ENCODE results near the gene SHCBP1. TPM values are rescaled to one million over a fixed set of nuclear protein-coding genes. Genes with fewer than 3 reads are reported as not detected.

SHCBP1 gene
- total and polyA plus RNA-seq, 2 donors (not counting 1 experiment from before 2014, with no cell fraction given), result 1.1 to 1.7 TPM

GRCh38 chr16:46614006-46614405, 7.2 kb downstream of the SHCBP1 start:
- TF ChIP-seq CTCF (IDR thresholded peaks at IDR 0.05) (no peak), EZH2 (IDR thresholded peaks at IDR 0.05; ENCODE audit: borderline replicate concordance, insufficient read depth, low read depth, low read length, poor library complexity, severe bottlenecking) (no peak)
- no peaks in the 10 kb centered on the region for H3K9me3 Mint-ChIP-seq (ENCODE audit: insufficient read depth)
- H3K27me3 ChIP-seq (replicated peaks in 1 of 4; ENCODE audit: control extremely low read depth in 1 of 4, control insufficient read depth in 3 of 4, insufficient read depth in 4 of 4, low read length in 3 of 4), result no peaks in the 10 kb centered on the region
- WGBS (ENCODE audit: insufficient coverage), result no CpG with 5 or more reads among the region's 4 CpGs
- ChIA-PET CTCF (interaction anchor here (1.4 kb wide), 1 partner anchor 61 kb away, joined by 4 read pairs; no protein-coding TSS in a partner anchor), POLR2A (no interaction called here)
- no peak overlapping the region for H3K4me3 Mint-ChIP-seq
- peaks cover 5% of the 10 kb centered on the region for H3K4me1 Mint-ChIP-seq
- no peaks in the 10 kb centered on the region for H3K27me3 Mint-ChIP-seq
- H3K9me3 ChIP-seq (ENCODE audit: control extremely low read depth in 1 of 3, control insufficient read depth in 2 of 3, insufficient read depth in 1 of 3, low read length in 2 of 3), result no peaks in the 10 kb centered on the region
- H3K27ac Mint-ChIP-seq, result no peak overlapping the region
- intact Hi-C loops (cut with micrococcal nuclease), result no loop called here
- H3K27ac ChIP-seq (ENCODE audit: low read length in 2 of 2), result no peak overlapping the region
- no peak overlapping the region for H2AFZ ChIP-seq (ENCODE audit: insufficient read depth, low read depth, low read length, poor library complexity, severe bottlenecking)
- no peak for DNase-seq
- ATAC-seq (ENCODE audit: low read depth), result no peak
- H3K36me3 ChIP-seq (replicated peaks in 1 of 2; ENCODE audit: control extremely low read depth in 1 of 2, control insufficient read depth in 1 of 2, extremely low read depth in 1 of 2, insufficient read depth in 2 of 2, low read length in 1 of 2), result no peaks in the 10 kb centered on the region
- no peak overlapping the region for H3K4me2 ChIP-seq (replicated peaks; ENCODE audit: low read depth, low read length, poor library complexity, severe bottlenecking)
- H3K79me2 ChIP-seq (ENCODE audit: control insufficient read depth, insufficient read depth, low read length), result no peaks in the 10 kb centered on the region
- no peaks in the 10 kb centered on the region for H4K20me1 ChIP-seq (ENCODE audit: control insufficient read depth, insufficient read depth, low read length, poor library complexity, severe bottlenecking)
- no peak overlapping the region for H3K4me3 ChIP-seq (ENCODE audit: control extremely low read depth in 1 of 5, extremely low read depth in 1 of 5, insufficient read depth in 1 of 5, low read depth in 2 of 5, low read length in 4 of 5)
- no peak overlapping the region for H3K9ac ChIP-seq (ENCODE audit: low read length)
- H3K4me1 ChIP-seq (ENCODE audit: control insufficient read depth in 2 of 2, insufficient read depth in 2 of 2, low read length in 2 of 2), result peaks cover 11 to 12% of the 10 kb centered on the region in 2 donors

GRCh38 chr16:46613352-46613751, 7.8 kb downstream of the SHCBP1 start:
- Histone ChIP-seq H3K79me2 (ENCODE audit: control insufficient read depth, insufficient read depth, low read length) (no peaks in the 10 kb centered on the region), H3K9me3 (ENCODE audit: control extremely low read depth in 1 of 3, control insufficient read depth in 2 of 3, insufficient read depth in 1 of 3, low read length in 2 of 3) (no peaks in the 10 kb centered on the region), H3K27me3 (replicated peaks in 1 of 4; ENCODE audit: control extremely low read depth in 1 of 4, control insufficient read depth in 3 of 4, insufficient read depth in 4 of 4, low read length in 3 of 4) (no peaks in the 10 kb centered on the region), H2AFZ (ENCODE audit: insufficient read depth, low read depth, low read length, poor library complexity, severe bottlenecking) (peak overlapping the region; percentile 19), H3K27ac (ENCODE audit: low read length in 2 of 2) (no peak overlapping the region), H4K20me1 (ENCODE audit: control insufficient read depth, insufficient read depth, low read length, poor library complexity, severe bottlenecking) (no peaks in the 10 kb centered on the region), H3K4me1 (ENCODE audit: control insufficient read depth in 2 of 2, insufficient read depth in 2 of 2, low read length in 2 of 2) (peaks cover 11 to 12% of the 10 kb centered on the region in 2 donors), H3K4me3 (ENCODE audit: control extremely low read depth in 1 of 5, extremely low read depth in 1 of 5, insufficient read depth in 1 of 5, low read depth in 2 of 5, low read length in 4 of 5) (no peak overlapping the region), H3K4me2 (replicated peaks; ENCODE audit: low read depth, low read length, poor library complexity, severe bottlenecking) (no peak overlapping the region), H3K9ac (ENCODE audit: low read length) (no peak overlapping the region), H3K36me3 (replicated peaks in 1 of 2; ENCODE audit: control extremely low read depth in 1 of 2, control insufficient read depth in 1 of 2, extremely low read depth in 1 of 2, insufficient read depth in 2 of 2, low read length in 1 of 2) (no peaks in the 10 kb centered on the region)
- H3K4me1 Mint-ChIP-seq, result peaks cover 3% of the 10 kb centered on the region
- no peaks in the 10 kb centered on the region for H3K9me3 Mint-ChIP-seq (ENCODE audit: insufficient read depth)
- ATAC-seq (ENCODE audit: low read depth) (no peak), DNase-seq (no peak)
- WGBS (ENCODE audit: insufficient coverage), result 86% methylated on average over 2 of the region's 2 CpGs
- TF ChIP-seq CTCF (IDR thresholded peaks at IDR 0.05) (no peak), EZH2 (IDR thresholded peaks at IDR 0.05; ENCODE audit: borderline replicate concordance, insufficient read depth, low read depth, low read length, poor library complexity, severe bottlenecking) (no peak)
- H3K27me3 Mint-ChIP-seq, result no peaks in the 10 kb centered on the region
- H3K27ac Mint-ChIP-seq, result no peak overlapping the region
- no peak overlapping the region for H3K4me3 Mint-ChIP-seq
- ChIA-PET CTCF (interaction anchor here (1.4 kb wide), 1 partner anchor 61 kb away, joined by 4 read pairs; no protein-coding TSS in a partner anchor), POLR2A (no interaction called here)
- intact Hi-C loops (cut with micrococcal nuclease), result no loop called here
